GM12878 (cell line): ENCODE data around the gene ZNF200. TPM values are rescaled to one million over a fixed set of nuclear protein-coding genes. Genes with fewer than 3 reads are reported as not detected.

Experiments
- ATAC-seq: fragments of 200-7000 bp; cut with Tn5 transposase; 3 replicates; pipeline ENCODE4 v1.9.1; 2020; ENCODE audit warnings: mild to moderate bottlenecking, moderate library complexity
- BruUV-seq: library from RNA; stranded (reverse); fragments of 400-500 nt; replicated peaks from 2 replicates; lab custom pipeline; 2021; lab: Mats Ljungman, UMichigan
- CTCF ChIA-PET: fragments of 300-600 bp; sonication (Branson Sonifier 250); formaldehyde crosslinking; extraction: SDS; loops from one replicate; lab custom pipeline; 2021; ENCODE audit warnings: inconsistent platforms; lab: Yijun Ruan, JAX
- POLR2A ChIA-PET: fragments of 350-600 bp; formaldehyde crosslinking; extraction: SDS; loops from one replicate; lab custom pipeline; 2021; ENCODE audit warnings: inconsistent platforms; lab: Charles Lee
- RAD21 ChIA-PET: fragments of 300-600 bp; sonication (Branson Sonifier 250); formaldehyde crosslinking; loops from one replicate; lab custom pipeline; 2023; ENCODE audit warnings: antibody characterized with exemption; ENCODE audit not compliant: unreplicated experiment; lab: Charles Lee
- SMC1A ChIA-PET: fragments of 300-600 bp; sonication (Branson Sonifier 250); formaldehyde crosslinking; loops from one replicate; lab custom pipeline; 2023; ENCODE audit not compliant: unreplicated experiment, uncharacterized antibody; lab: Charles Lee
- DNase-seq: peaks from one replicate; pipeline ENCODE4 v3.0.0-alpha.2; 2011; ENCODE audit warnings: low read depth, low spot score
- FAIRE-seq: peaks from 3 replicates; lab custom pipeline; 2011; peaks lifted over from hg19 to GRCh38; lab: Jason Lieb, UNC
- H2AFZ ChIP-seq: 2 replicates; pipeline ENCODE4 v1.6.0; 2011; ENCODE audit warnings: low read depth, low read length, control low read depth; ENCODE audit not compliant: control insufficient read depth
- H3K27ac ChIP-seq: 2 replicates; pipeline ENCODE4 v1.5.1; 2011; ENCODE audit warnings: control low read depth; ENCODE audit not compliant: control insufficient read depth, insufficient read depth
- H3K27me3 ChIP-seq, 2 experiments: replicated peaks in 1 of 2; 2 replicates each; pipeline versions ENCODE4 v1.6.0 to v1.6.1; 2011; ENCODE audit warnings: low read length in 1 of 2; ENCODE audit not compliant: control insufficient read depth in 2 of 2, insufficient read depth in 2 of 2
- H3K36me3 ChIP-seq, 2 experiments: 2 replicates each; pipeline ENCODE4 v1.5.1; 2011; ENCODE audit warnings: low read length in 1 of 2; ENCODE audit not compliant: control insufficient read depth in 2 of 2, insufficient read depth in 2 of 2
- H3K4me1 ChIP-seq: 2 replicates; pipeline ENCODE4 v1.6.1; 2011; ENCODE audit warnings: mild to moderate bottlenecking, low read length, moderate library complexity, mixed read lengths; ENCODE audit not compliant: control insufficient read depth, insufficient read depth
- H3K4me2 ChIP-seq: 2 replicates; pipeline ENCODE4 v1.6.0; 2011; ENCODE audit warnings: control low read depth; ENCODE audit not compliant: control insufficient read depth, insufficient read depth
- H3K4me3 ChIP-seq: fragments of 200-600 bp; sonication (generic); 2 replicates; pipeline ENCODE4 v1.5.1; 2016
- H3K79me2 ChIP-seq: 2 replicates; pipeline ENCODE4 v1.6.0; 2011; ENCODE audit warnings: low read length; ENCODE audit not compliant: control insufficient read depth, insufficient read depth
- H3K9ac ChIP-seq: 2 replicates; pipeline ENCODE4 v1.8.0; 2011; ENCODE audit warnings: low read length, control low read depth, mixed read lengths; ENCODE audit not compliant: control insufficient read depth, insufficient read depth
- H3K9me3 ChIP-seq: replicated peaks from 3 replicates; pipeline ENCODE4 v1.5.1; 2011; ENCODE audit warnings: mild to moderate bottlenecking, low read length; ENCODE audit not compliant: control insufficient read depth, insufficient read depth
- H4K20me1 ChIP-seq: 2 replicates; pipeline ENCODE4 v1.6.0; 2011; ENCODE audit not compliant: control insufficient read depth, insufficient read depth
- CHD4 ChIP-seq: fragments of 200-600 bp; sonication (generic); IDR thresholded peaks from 2 replicates; pipeline ENCODE4 v1.6.1; 2016; ENCODE audit warnings: mild to moderate bottlenecking
- MEF2B ChIP-seq: fragments of 450-650 bp; IDR thresholded peaks from 2 replicates; pipeline ENCODE4 v1.6.1; 2018; ENCODE audit warnings: mild to moderate bottlenecking, moderate library complexity; ENCODE audit not compliant: partially characterized antibody, poor library complexity, severe bottlenecking
- NR2F1 ChIP-seq: fragments of 450-650 bp; conservative IDR thresholded peaks from 2 replicates; pipeline ENCODE4 v1.6.1; 2017; ENCODE audit warnings: mild to moderate bottlenecking
- NRF1 ChIP-seq: conservative IDR thresholded peaks from 2 replicates; pipeline ENCODE4 v1.6.1; 2011; ENCODE audit warnings: mild to moderate bottlenecking, low read depth, low read length, improper control_type of control experiment
- PAX5 ChIP-seq: IDR thresholded peaks from 2 replicates; pipeline ENCODE4 v1.6.1; 2011; ENCODE audit warnings: low read depth, low read length, borderline replicate concordance
- SMC3 ChIP-seq: IDR thresholded peaks from 2 replicates; pipeline ENCODE4 v1.6.1; 2011; ENCODE audit warnings: low read length, improper control_type of control experiment, borderline replicate concordance
- STAT3 ChIP-seq: IDR thresholded peaks from 2 replicates; pipeline ENCODE4 v1.6.1; 2011; ENCODE audit warnings: low read depth, low read length, improper control_type of control experiment
- YBX1 ChIP-seq: fragments of 450-650 bp; IDR thresholded peaks from 2 replicates; pipeline ENCODE4 v1.6.1; 2016; ENCODE audit warnings: antibody characterized with exemption
- whole genome bisulfite sequencing: methylation state at CpG from one replicate; pipeline ENCODE4 v1.1.6; 2016; ENCODE audit warnings: low lambda C conversion rate; ENCODE audit not compliant: insufficient replicate concordance, insufficient coverage; ENCODE audit errors: missing lambda C conversion rate; 5-methylcytosine and 5-hydroxymethylcytosine counted together
- in situ Hi-C: fragments of 300-500 bp; cut with MboI; formaldehyde crosslinking; loops from 9 replicates; pipeline ENCODE4 v1.14.3; 2018; ENCODE audit warnings: mixed read lengths
- intact Hi-C: fragments of 100-400 bp; cut with micrococcal nuclease; formaldehyde crosslinking; loops from one replicate; pipeline ENCODE4 v1.14.2; 2022; ENCODE audit not compliant: unreplicated experiment
- polyA plus RNA-seq, 11 experiments: library from polyadenylated mRNA; depleted of rRNA in 4 of 11; unstranded in 6 of 11; stranded (reverse) in 5 of 11; fragments of >200 nt; fragmentation: Nextera tagmentation in 4 of 11; fragmentation: Illumina TruSeq in 1 of 11; extraction: Ambion mirVana in 4 of 11; extraction: Trizol in 1 of 11; gene quantifications; 1 replicate in 1 of 11; 2 replicates in 10 of 11; pipeline versions ENCODE4 v1.2.1 to v1.2.3, GENCODE V29; 2011 to 2016; ENCODE audit warnings: inconsistent platforms in 2 of 11, missing spikeins in 2 of 11, low read depth in 1 of 11
- total RNA-seq, 4 experiments: library from RNA; depleted of rRNA in 3 of 4; stranded (reverse); fragments of >200 nt in 3 of 4; fragmentation: Illumina TruSeq in 1 of 4; extraction: Trizol in 1 of 4; gene quantifications; 2 replicates each; pipeline versions ENCODE4 v1.2.1 to v1.2.3, GENCODE V29; 2013 to 2021
- TF ChIP-seq, protein P1 (sequence below): fragments of 450-650 bp; IDR thresholded peaks from 2 replicates; pipeline ENCODE4 v1.6.1; 2017; ENCODE audit warnings: mild to moderate bottlenecking, low read depth, inconsistent platforms; ENCODE audit not compliant: poor library complexity, severe bottlenecking
- TF ChIP-seq, protein P2 (sequence below): fragments of 150-350 bp; IDR thresholded peaks from 2 replicates; pipeline ENCODE4 v1.6.1; 2016; ENCODE audit warnings: low read depth, low read length
- TF ChIP-seq, protein P3 (sequence below): IDR thresholded peaks from 2 replicates; pipeline ENCODE4 v1.6.1; 2012; ENCODE audit warnings: improper control_type of control experiment, low read depth, low read length; ENCODE audit not compliant: insufficient replicate concordance

Gene ZNF200
- total and polyA plus RNA-seq, 10 of the 15 experiments (the other 5 are each of a cell fraction or from before 2014, with no cell fraction given), result 4.0 to 13.9 (median 9.6) TPM

DNA sequence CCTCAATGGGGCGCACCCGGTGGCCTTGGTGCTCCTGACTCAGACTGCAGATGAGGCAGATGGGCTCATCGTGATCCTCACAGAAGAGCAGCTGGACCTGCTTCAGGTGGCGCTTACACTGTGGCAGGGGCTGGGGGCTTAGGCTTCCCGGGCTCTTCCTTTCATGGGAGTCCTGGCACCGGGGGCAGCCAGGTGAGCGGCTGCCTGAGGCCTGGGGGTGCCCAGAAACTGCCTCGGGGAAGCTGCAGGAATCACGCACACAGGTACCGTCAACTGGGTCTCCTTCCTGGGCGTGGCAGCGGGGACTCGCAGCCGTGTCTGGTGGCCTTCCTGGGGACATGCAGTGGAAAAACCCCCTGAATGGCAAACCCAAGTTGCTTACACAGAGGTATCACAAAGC is 14.5 kb upstream of the ZNF200 start:
- ChIA-PET SMC1A (no interaction called here), CTCF (no interaction called here), POLR2A (no interaction called here), RAD21 (no interaction called here)
- no peaks in the 10 kb centered on the region for H3K36me3 ChIP-seq
- 59% methylated on average over 14 of the region's 14 CpGs for WGBS
- intact Hi-C loops (no loop called here), in situ Hi-C loops (no loop called here)
- H3K4me1 ChIP-seq, result no peaks in the 10 kb centered on the region
- no peaks in the 10 kb centered on the region for H3K9me3 ChIP-seq
- no peak overlapping the region for H2AFZ ChIP-seq
- H3K4me3 ChIP-seq, result no peak overlapping the region
- H3K79me2 ChIP-seq, result no peaks in the 10 kb centered on the region
- ATAC-seq (no peak), FAIRE-seq (no peak), DNase-seq (no peak)
- H3K4me2 ChIP-seq, result no peak overlapping the region
- no peak overlapping the region for H3K27ac ChIP-seq
- BruUV-seq, result no TSS peak
- H3K9ac ChIP-seq, result no peak overlapping the region
- no peaks in the 10 kb centered on the region for H4K20me1 ChIP-seq
- H3K27me3 ChIP-seq, result no peaks in the 10 kb centered on the region; a peak in 1 of 4 replicates
- TF ChIP-seq STAT3 (no peak), MEF2B (no peak), NRF1 (no peak), YBX1 (no peak), NR2F1 (no peak), PAX5 (no peak), SMC3 (no peak), CHD4 (no peak)
- TF ChIP-seq, protein P1, sequence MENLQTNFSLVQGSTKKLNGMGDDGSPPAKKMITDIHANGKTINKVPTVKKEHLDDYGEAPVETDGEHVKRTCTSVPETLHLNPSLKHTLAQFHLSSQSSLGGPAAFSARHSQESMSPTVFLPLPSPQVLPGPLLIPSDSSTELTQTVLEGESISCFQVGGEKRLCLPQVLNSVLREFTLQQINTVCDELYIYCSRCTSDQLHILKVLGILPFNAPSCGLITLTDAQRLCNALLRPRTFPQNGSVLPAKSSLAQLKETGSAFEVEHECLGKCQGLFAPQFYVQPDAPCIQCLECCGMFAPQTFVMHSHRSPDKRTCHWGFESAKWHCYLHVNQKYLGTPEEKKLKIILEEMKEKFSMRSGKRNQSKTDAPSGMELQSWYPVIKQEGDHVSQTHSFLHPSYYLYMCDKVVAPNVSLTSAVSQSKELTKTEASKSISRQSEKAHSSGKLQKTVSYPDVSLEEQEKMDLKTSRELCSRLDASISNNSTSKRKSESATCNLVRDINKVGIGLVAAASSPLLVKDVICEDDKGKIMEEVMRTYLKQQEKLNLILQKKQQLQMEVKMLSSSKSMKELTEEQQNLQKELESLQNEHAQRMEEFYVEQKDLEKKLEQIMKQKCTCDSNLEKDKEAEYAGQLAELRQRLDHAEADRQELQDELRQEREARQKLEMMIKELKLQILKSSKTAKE, result no peak
- TF ChIP-seq, protein P2, sequence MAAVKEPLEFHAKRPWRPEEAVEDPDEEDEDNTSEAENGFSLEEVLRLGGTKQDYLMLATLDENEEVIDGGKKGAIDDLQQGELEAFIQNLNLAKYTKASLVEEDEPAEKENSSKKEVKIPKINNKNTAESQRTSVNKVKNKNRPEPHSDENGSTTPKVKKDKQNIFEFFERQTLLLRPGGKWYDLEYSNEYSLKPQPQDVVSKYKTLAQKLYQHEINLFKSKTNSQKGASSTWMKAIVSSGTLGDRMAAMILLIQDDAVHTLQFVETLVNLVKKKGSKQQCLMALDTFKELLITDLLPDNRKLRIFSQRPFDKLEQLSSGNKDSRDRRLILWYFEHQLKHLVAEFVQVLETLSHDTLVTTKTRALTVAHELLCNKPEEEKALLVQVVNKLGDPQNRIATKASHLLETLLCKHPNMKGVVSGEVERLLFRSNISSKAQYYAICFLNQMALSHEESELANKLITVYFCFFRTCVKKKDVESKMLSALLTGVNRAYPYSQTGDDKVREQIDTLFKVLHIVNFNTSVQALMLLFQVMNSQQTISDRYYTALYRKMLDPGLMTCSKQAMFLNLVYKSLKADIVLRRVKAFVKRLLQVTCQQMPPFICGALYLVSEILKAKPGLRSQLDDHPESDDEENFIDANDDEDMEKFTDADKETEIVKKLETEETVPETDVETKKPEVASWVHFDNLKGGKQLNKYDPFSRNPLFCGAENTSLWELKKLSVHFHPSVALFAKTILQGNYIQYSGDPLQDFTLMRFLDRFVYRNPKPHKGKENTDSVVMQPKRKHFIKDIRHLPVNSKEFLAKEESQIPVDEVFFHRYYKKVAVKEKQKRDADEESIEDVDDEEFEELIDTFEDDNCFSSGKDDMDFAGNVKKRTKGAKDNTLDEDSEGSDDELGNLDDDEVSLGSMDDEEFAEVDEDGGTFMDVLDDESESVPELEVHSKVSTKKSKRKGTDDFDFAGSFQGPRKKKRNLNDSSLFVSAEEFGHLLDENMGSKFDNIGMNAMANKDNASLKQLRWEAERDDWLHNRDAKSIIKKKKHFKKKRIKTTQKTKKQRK, result no peak
- TF ChIP-seq, protein P3, sequence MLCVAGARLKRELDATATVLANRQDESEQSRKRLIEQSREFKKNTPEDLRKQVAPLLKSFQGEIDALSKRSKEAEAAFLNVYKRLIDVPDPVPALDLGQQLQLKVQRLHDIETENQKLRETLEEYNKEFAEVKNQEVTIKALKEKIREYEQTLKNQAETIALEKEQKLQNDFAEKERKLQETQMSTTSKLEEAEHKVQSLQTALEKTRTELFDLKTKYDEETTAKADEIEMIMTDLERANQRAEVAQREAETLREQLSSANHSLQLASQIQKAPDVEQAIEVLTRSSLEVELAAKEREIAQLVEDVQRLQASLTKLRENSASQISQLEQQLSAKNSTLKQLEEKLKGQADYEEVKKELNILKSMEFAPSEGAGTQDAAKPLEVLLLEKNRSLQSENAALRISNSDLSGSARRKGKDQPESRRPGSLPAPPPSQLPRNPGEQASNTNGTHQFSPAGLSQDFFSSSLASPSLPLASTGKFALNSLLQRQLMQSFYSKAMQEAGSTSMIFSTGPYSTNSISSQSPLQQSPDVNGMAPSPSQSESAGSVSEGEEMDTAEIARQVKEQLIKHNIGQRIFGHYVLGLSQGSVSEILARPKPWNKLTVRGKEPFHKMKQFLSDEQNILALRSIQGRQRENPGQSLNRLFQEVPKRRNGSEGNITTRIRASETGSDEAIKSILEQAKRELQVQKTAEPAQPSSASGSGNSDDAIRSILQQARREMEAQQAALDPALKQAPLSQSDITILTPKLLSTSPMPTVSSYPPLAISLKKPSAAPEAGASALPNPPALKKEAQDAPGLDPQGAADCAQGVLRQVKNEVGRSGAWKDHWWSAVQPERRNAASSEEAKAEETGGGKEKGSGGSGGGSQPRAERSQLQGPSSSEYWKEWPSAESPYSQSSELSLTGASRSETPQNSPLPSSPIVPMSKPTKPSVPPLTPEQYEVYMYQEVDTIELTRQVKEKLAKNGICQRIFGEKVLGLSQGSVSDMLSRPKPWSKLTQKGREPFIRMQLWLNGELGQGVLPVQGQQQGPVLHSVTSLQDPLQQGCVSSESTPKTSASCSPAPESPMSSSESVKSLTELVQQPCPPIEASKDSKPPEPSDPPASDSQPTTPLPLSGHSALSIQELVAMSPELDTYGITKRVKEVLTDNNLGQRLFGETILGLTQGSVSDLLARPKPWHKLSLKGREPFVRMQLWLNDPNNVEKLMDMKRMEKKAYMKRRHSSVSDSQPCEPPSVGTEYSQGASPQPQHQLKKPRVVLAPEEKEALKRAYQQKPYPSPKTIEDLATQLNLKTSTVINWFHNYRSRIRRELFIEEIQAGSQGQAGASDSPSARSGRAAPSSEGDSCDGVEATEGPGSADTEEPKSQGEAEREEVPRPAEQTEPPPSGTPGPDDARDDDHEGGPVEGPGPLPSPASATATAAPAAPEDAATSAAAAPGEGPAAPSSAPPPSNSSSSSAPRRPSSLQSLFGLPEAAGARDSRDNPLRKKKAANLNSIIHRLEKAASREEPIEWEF, result no peak
